Measurements from ENCODE around the gene ZEB1.

DNA sequence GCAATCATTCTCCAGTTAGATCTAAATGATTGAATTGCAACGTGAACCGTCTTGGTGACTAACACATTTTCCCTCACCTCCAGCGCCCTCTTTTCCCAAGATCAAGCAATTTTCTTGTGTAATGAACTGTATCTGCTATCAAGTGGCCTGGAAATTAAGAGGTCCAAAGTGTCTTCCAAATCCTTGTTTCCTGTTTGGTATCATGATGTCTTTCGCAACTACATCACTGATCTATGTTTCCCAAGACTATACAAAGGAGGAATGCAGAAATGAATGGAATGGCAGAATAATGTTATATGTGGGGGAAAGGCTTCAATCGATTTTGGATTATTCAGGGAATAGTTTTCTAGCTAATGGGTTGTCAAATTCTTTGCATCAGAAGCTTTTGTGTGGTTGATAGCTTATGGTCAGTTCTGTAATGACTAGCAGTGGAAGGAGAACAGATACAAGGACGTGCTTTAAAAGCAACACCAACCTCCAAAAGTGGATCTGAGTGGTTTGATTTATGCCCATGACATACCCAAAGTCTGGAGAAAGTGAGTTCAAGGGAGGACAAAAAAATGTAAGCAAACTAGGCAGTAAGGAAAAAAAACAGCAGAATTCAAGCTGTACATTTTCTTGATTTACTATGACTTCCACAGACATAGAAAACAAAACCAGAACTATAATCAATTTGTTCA, 14.6 kb upstream of the ZEB1 start:
- TF ChIP-seq SNAPC2 (CRISPR knock-in tag; IDR thresholded peaks at IDR 0.05) (no peak), NFRKB (IDR thresholded peaks at IDR 0.05) (no peak)
- TF ChIP-seq, protein P1, sequence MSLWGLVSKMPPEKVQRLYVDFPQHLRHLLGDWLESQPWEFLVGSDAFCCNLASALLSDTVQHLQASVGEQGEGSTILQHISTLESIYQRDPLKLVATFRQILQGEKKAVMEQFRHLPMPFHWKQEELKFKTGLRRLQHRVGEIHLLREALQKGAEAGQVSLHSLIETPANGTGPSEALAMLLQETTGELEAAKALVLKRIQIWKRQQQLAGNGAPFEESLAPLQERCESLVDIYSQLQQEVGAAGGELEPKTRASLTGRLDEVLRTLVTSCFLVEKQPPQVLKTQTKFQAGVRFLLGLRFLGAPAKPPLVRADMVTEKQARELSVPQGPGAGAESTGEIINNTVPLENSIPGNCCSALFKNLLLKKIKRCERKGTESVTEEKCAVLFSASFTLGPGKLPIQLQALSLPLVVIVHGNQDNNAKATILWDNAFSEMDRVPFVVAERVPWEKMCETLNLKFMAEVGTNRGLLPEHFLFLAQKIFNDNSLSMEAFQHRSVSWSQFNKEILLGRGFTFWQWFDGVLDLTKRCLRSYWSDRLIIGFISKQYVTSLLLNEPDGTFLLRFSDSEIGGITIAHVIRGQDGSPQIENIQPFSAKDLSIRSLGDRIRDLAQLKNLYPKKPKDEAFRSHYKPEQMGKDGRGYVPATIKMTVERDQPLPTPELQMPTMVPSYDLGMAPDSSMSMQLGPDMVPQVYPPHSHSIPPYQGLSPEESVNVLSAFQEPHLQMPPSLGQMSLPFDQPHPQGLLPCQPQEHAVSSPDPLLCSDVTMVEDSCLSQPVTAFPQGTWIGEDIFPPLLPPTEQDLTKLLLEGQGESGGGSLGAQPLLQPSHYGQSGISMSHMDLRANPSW (CRISPR knock-in tag; IDR thresholded peaks at IDR 0.05; ENCODE audit: borderline replicate concordance) = no peak
- TF ChIP-seq, protein P2, sequence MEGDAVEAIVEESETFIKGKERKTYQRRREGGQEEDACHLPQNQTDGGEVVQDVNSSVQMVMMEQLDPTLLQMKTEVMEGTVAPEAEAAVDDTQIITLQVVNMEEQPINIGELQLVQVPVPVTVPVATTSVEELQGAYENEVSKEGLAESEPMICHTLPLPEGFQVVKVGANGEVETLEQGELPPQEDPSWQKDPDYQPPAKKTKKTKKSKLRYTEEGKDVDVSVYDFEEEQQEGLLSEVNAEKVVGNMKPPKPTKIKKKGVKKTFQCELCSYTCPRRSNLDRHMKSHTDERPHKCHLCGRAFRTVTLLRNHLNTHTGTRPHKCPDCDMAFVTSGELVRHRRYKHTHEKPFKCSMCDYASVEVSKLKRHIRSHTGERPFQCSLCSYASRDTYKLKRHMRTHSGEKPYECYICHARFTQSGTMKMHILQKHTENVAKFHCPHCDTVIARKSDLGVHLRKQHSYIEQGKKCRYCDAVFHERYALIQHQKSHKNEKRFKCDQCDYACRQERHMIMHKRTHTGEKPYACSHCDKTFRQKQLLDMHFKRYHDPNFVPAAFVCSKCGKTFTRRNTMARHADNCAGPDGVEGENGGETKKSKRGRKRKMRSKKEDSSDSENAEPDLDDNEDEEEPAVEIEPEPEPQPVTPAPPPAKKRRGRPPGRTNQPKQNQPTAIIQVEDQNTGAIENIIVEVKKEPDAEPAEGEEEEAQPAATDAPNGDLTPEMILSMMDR (CRISPR knock-in tag; IDR thresholded peaks at IDR 0.05) = no peak
